SK-N-SH (cell line): Measurements from ENCODE around the gene CLN3.

Experiments
- ELF1 ChIP-seq: IDR thresholded peaks from 2 replicates; pipeline ENCODE4 v1.4.0; 2012
- EP300 ChIP-seq, 2 experiments: IDR thresholded peaks; 2 replicates each; pipeline versions ENCODE4 v1.4.0 to v1.6.1; 2012; ENCODE audit warnings: borderline replicate concordance in 1 of 2, low read depth in 1 of 2, low read length in 1 of 2
- GABPA ChIP-seq: IDR thresholded peaks from 2 replicates; pipeline ENCODE4 v1.4.0; 2012; ENCODE audit warnings: low read depth, mild to moderate bottlenecking
- POLR2AphosphoS5 ChIP-seq: IDR thresholded peaks from 2 replicates; pipeline ENCODE4 v1.6.1; 2012; ENCODE audit warnings: low read depth, low read length
- REST ChIP-seq: IDR thresholded peaks from 2 replicates; pipeline ENCODE4 v1.6.1; 2012; ENCODE audit warnings: mild to moderate bottlenecking, low read depth, low read length, moderate library complexity
- TAF1 ChIP-seq: IDR thresholded peaks from 2 replicates; pipeline ENCODE4 v1.6.1; 2012; ENCODE audit warnings: low read depth, mild to moderate bottlenecking, low read length, moderate library complexity, borderline replicate concordance
- TF ChIP-seq, protein P1 (sequence below): IDR thresholded peaks from 2 replicates; pipeline ENCODE4 v1.4.0; 2012; ENCODE audit warnings: low read depth, borderline replicate concordance
- TF ChIP-seq, protein P2 (sequence below): fragments of 200-600 bp; sonication (generic); IDR thresholded peaks from 2 replicates; pipeline ENCODE4 v1.6.1; 2017; ENCODE audit warnings: antibody characterized with exemption, mild to moderate bottlenecking, moderate library complexity

DNA sequence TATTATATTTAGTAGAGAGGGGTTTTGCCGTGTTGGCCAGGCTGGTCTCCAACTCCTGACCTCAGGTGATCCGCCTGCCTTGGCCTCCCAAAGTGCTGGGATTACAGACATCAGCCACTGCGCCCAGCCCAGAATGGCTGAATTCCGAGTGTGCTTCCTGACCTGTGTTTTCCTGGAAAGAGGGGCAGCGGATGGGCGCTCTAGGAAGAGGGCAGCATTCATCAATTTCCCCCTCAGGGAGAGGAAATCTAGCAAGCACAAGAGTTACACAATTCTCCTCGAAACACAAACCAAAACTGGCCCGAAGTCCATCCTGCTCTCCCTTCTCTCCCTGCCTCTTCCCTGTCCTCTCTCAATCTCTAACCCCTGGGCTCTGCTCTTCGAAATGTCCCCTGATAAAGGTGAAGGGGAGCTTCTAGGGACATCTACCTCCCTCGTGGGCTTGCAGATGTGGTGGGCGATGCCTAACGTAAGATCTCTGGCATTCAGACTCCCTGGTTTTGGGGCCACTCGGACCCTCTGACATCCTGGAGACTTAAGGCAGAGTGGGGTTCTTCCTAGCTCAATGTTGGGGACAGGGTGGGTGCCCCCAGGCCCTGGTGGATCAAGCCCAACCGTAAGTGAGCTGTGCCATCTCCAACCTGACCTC, 13.7 kb upstream of the CLN3 start:
- TF ChIP-seq, protein P1, sequence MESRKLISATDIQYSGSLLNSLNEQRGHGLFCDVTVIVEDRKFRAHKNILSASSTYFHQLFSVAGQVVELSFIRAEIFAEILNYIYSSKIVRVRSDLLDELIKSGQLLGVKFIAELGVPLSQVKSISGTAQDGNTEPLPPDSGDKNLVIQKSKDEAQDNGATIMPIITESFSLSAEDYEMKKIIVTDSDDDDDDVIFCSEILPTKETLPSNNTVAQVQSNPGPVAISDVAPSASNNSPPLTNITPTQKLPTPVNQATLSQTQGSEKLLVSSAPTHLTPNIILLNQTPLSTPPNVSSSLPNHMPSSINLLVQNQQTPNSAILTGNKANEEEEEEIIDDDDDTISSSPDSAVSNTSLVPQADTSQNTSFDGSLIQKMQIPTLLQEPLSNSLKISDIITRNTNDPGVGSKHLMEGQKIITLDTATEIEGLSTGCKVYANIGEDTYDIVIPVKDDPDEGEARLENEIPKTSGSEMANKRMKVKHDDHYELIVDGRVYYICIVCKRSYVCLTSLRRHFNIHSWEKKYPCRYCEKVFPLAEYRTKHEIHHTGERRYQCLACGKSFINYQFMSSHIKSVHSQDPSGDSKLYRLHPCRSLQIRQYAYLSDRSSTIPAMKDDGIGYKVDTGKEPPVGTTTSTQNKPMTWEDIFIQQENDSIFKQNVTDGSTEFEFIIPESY = no peak
- TF ChIP-seq REST = no peak
- TF ChIP-seq, protein P2, sequence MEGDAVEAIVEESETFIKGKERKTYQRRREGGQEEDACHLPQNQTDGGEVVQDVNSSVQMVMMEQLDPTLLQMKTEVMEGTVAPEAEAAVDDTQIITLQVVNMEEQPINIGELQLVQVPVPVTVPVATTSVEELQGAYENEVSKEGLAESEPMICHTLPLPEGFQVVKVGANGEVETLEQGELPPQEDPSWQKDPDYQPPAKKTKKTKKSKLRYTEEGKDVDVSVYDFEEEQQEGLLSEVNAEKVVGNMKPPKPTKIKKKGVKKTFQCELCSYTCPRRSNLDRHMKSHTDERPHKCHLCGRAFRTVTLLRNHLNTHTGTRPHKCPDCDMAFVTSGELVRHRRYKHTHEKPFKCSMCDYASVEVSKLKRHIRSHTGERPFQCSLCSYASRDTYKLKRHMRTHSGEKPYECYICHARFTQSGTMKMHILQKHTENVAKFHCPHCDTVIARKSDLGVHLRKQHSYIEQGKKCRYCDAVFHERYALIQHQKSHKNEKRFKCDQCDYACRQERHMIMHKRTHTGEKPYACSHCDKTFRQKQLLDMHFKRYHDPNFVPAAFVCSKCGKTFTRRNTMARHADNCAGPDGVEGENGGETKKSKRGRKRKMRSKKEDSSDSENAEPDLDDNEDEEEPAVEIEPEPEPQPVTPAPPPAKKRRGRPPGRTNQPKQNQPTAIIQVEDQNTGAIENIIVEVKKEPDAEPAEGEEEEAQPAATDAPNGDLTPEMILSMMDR = no peak
- TF ChIP-seq EP300 (IDR thresholded peaks at IDR 0.05; ENCODE audit: borderline replicate concordance in 1 of 2, low read depth in 1 of 2, low read length in 1 of 2) = no peak
- no peak for TF ChIP-seq TAF1
- TF ChIP-seq ELF1 = no peak
- TF ChIP-seq GABPA = no peak
- TF ChIP-seq POLR2AphosphoS5 = no peak
